MCF 10A (cell line): ENCODE measurements around the gene NACA. TPM values are rescaled to one million over a fixed set of nuclear protein-coding genes. Genes with fewer than 3 reads are reported as not detected.

Experiments
- BruUV-seq: library from RNA; stranded (reverse); fragments of 400-500 nt; replicated peaks from 2 replicates; lab custom pipeline; 2021; lab: Mats Ljungman, UMichigan
- CTCF ChIA-PET: fragments of 300-600 bp; sonication (Branson Sonifier 250); formaldehyde crosslinking; extraction: SDS; loops from one replicate; lab custom pipeline; 2021; ENCODE audit warnings: antibody characterized with exemption, inconsistent platforms; lab: Yijun Ruan, JAX
- POLR2A ChIA-PET: fragments of 300-600, 350-650 bp; sonication (Branson Sonifier 250); formaldehyde crosslinking; extraction: SDS; loops from one replicate; lab custom pipeline; 2020; ENCODE audit warnings: antibody characterized with exemption, inconsistent platforms; lab: Yijun Ruan, JAX
- DNase-seq: peaks from one replicate; pipeline ENCODE4 v3.0.0-alpha.2; 2018; ENCODE audit not compliant: unreplicated experiment
- H3K27ac Mint-ChIP-seq: one replicate; pipeline ENCODE4 v1.8.0; 2022; ENCODE audit warnings: mild to moderate bottlenecking, low read depth, mixed read lengths; ENCODE audit not compliant: unreplicated experiment
- H3K27me3 Mint-ChIP-seq: one replicate; pipeline ENCODE4 v1.8.0; 2022; ENCODE audit warnings: mixed read lengths; ENCODE audit not compliant: insufficient read depth, unreplicated experiment
- H3K36me3 Mint-ChIP-seq: one replicate; pipeline ENCODE4 v1.8.0; 2022; ENCODE audit warnings: mild to moderate bottlenecking, moderate library complexity, mixed read lengths; ENCODE audit not compliant: insufficient read depth, unreplicated experiment
- H3K4me1 Mint-ChIP-seq: one replicate; pipeline ENCODE4 v1.8.0; 2022; ENCODE audit warnings: mixed read lengths; ENCODE audit not compliant: insufficient read depth, unreplicated experiment
- H3K4me3 Mint-ChIP-seq: one replicate; pipeline ENCODE4 v1.8.0; 2022; ENCODE audit warnings: mild to moderate bottlenecking, moderate library complexity, mixed read lengths; ENCODE audit not compliant: unreplicated experiment
- H3K9me3 Mint-ChIP-seq: one replicate; pipeline ENCODE4 v1.8.0; 2022; ENCODE audit warnings: mixed read lengths; ENCODE audit not compliant: unreplicated experiment
- intact Hi-C: fragments of 100-400 bp; cut with micrococcal nuclease; formaldehyde crosslinking; loops from 2 replicates; pipeline ENCODE4 v1.14.1; 2022
- total RNA-seq: library from RNA; stranded (reverse); gene quantifications from 2 replicates; pipeline ENCODE4 v1.2.3, GENCODE V29; 2022
- TF ChIP-seq, protein P1 (sequence below): fragments of 200-600 bp; IDR thresholded peaks from one replicate; pipeline ENCODE4 v1.8.0; 2022; ENCODE audit warnings: antibody characterized with exemption, mild to moderate bottlenecking; ENCODE audit not compliant: unreplicated experiment

The NACA gene
- total RNA-seq, 1 experiment from 2014 or later, result 1,274 TPM

- TF ChIP-seq, protein P1, sequence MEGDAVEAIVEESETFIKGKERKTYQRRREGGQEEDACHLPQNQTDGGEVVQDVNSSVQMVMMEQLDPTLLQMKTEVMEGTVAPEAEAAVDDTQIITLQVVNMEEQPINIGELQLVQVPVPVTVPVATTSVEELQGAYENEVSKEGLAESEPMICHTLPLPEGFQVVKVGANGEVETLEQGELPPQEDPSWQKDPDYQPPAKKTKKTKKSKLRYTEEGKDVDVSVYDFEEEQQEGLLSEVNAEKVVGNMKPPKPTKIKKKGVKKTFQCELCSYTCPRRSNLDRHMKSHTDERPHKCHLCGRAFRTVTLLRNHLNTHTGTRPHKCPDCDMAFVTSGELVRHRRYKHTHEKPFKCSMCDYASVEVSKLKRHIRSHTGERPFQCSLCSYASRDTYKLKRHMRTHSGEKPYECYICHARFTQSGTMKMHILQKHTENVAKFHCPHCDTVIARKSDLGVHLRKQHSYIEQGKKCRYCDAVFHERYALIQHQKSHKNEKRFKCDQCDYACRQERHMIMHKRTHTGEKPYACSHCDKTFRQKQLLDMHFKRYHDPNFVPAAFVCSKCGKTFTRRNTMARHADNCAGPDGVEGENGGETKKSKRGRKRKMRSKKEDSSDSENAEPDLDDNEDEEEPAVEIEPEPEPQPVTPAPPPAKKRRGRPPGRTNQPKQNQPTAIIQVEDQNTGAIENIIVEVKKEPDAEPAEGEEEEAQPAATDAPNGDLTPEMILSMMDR, result no peak
- Mint-ChIP-seq H3K4me1 (peaks cover 5% of the 10 kb centered on the region), H3K27ac (peak overlapping the region; percentile 97), H3K4me3 (peak overlapping the region; percentile 89), H3K9me3 (no peaks in the 10 kb centered on the region), H3K27me3 (no peaks in the 10 kb centered on the region), H3K36me3 (peaks cover 49% of the 10 kb centered on the region)
- POLR2A ChIA-PET, result interaction anchor here (0.6 to 8.2 kb wide), 26 partner anchors 9 to 466 kb away, joined by 3 to 181 read pairs (median 8); partner anchors contain the start of genes ATP5F1B, BAZ2A, NACA and NEMP1
- no TSS peak for BruUV-seq
- intact Hi-C loops, result loop anchor here (1.0 kb wide), 2 partner anchors 38 to 50 kb away; partner anchors contain the start of gene NACA
- CTCF ChIA-PET, result interaction anchor here (0.6 to 0.7 kb wide), 2 partner anchors 38 to 953 kb away, joined by 3 read pairs; no protein-coding TSS in a partner anchor
- DNase-seq, result peak; percentile 53
These were observed 37.6 kb downstream of the NACA start for GRCh38 chr12:56687223-56688128.

- Mint-ChIP-seq H3K27me3 (no peaks in the 10 kb centered on the region), H3K9me3 (no peaks in the 10 kb centered on the region), H3K4me3 (peak overlapping the region; percentile 89), H3K27ac (peak overlapping the region; percentile 97), H3K4me1 (peaks cover 10% of the 10 kb centered on the region), H3K36me3 (peaks cover 75% of the 10 kb centered on the region)
- DNase-seq, result peak; percentile 24
- ChIA-PET POLR2A (interaction anchor here (0.6 to 8.2 kb wide), 21 partner anchors 10 to 427 kb away, joined by 3 to 181 read pairs (median 4); partner anchors contain the start of genes ATP5F1B, BAZ2A, NACA and RBMS2), CTCF (interaction anchor here (0.5 to 2.5 kb wide), 5 partner anchors 13 to 189 kb away, joined by 3 to 12 read pairs (median 3); no protein-coding TSS in a partner anchor)
- TF ChIP-seq, protein P1, result no peak
- intact Hi-C loops, result no loop called here
- BruUV-seq, result no TSS peak
These were observed 40.2 kb downstream of the NACA start for GRCh38 chr12:56684745-56685359.

DNA sequence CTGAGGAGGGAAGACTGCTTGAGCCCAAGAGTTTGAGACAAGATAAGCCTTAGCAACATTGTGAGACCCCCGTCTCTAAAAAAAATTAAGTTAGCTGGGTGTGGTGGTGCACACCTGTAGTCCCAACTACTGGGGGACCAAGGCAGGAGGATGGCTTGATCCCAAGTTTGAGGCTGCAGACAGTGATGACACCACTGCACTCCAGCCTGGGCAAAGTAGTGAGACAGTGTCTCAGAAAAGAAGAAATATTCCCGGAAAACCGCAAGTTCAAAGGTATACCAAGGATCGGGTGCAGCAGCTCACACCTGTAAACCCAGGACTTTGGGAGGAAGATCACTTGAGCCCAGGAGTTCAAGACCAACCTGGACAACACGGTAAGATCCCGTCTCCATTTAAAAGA is 42.8 kb downstream of the NACA start:
- no peak overlapping the region for H3K27ac Mint-ChIP-seq
- POLR2A ChIA-PET, result interaction anchor here (0.7 to 8.2 kb wide), 3 partner anchors 13 to 161 kb away, joined by 4 to 61 read pairs (median 6); partner anchors contain the start of gene RBMS2
- no TSS peak for BruUV-seq
- no peaks in the 10 kb centered on the region for H3K27me3 Mint-ChIP-seq
- H3K4me1 Mint-ChIP-seq, result peaks cover 10% of the 10 kb centered on the region
- CTCF ChIA-PET, result interaction anchor here (0.5 to 0.7 kb wide), 2 partner anchors 31 to 35 kb away, joined by 3 read pairs; no protein-coding TSS in a partner anchor
- intact Hi-C loops, result no loop called here
- no peak for DNase-seq
- TF ChIP-seq, protein P1, result no peak
- H3K4me3 Mint-ChIP-seq, result no peak overlapping the region
- H3K36me3 Mint-ChIP-seq, result peaks cover 71% of the 10 kb centered on the region
- no peaks in the 10 kb centered on the region for H3K9me3 Mint-ChIP-seq
